GM12892 (cell line): ENCODE measurements around the gene TNP2.

Experiments used
- POLR2AphosphoS5 ChIP-seq: IDR thresholded peaks from 2 replicates; pipeline ENCODE4 v1.6.1; 2011; ENCODE audit warnings: low read depth, low read length, control low read depth
- TAF1 ChIP-seq: IDR thresholded peaks from 2 replicates; pipeline ENCODE4 v1.6.1; 2011; ENCODE audit warnings: low read depth, mild to moderate bottlenecking, control low read depth, low read length, borderline replicate concordance

- no peak for TF ChIP-seq POLR2AphosphoS5
- no peak for TF ChIP-seq TAF1
These were observed 4.0 kb upstream of the TNP2 start, which contains the start of gene PRM3 for GRCh38 chr16:11272921-11273720.
